GM12878 (cell line): Measurements from ENCODE around the gene CACNA1G. TPM values are rescaled to one million over a fixed set of nuclear protein-coding genes. Genes with fewer than 3 reads are reported as not detected.
A peak's percentile ranks its signal among the peaks of the same experiment; 100 is the strongest.

Source experiments
- CBFB ChIP-seq: IDR thresholded peaks from 2 replicates; pipeline ENCODE4 v1.6.1; 2016; ENCODE audit warnings: antibody characterized with exemption, low read depth
- CEBPZ ChIP-seq: fragments of 150-350 bp; IDR thresholded peaks from 2 replicates; pipeline ENCODE4 v1.6.1; 2016; ENCODE audit warnings: low read depth, low read length
- CHD2 ChIP-seq: IDR thresholded peaks from 2 replicates; pipeline ENCODE4 v1.6.1; 2011; ENCODE audit warnings: low read depth, low read length, improper control_type of control experiment, borderline replicate concordance
- CHD4 ChIP-seq: fragments of 200-600 bp; sonication (generic); IDR thresholded peaks from 2 replicates; pipeline ENCODE4 v1.6.1; 2016; ENCODE audit warnings: mild to moderate bottlenecking
- ELK1 ChIP-seq: IDR thresholded peaks from 2 replicates; pipeline ENCODE4 v1.6.1; 2012; ENCODE audit warnings: low read depth, low read length, improper control_type of control experiment
- EP300 ChIP-seq, 2 experiments: fragments of 150-350 bp in 1 of 2; IDR thresholded peaks; 2 replicates each; pipeline ENCODE4 v1.6.1; 2011 to 2012; ENCODE audit warnings: low read depth in 2 of 2, low read length in 2 of 2, borderline replicate concordance in 1 of 2, improper control_type of control experiment in 1 of 2, inconsistent platforms in 1 of 2; ENCODE audit not compliant: control insufficient read depth in 1 of 2
- GATAD2B ChIP-seq: fragments of 450-650 bp; conservative IDR thresholded peaks from 2 replicates; pipeline ENCODE4 v1.6.1; 2017; ENCODE audit warnings: low read depth, mild to moderate bottlenecking, moderate library complexity
- HDAC2 ChIP-seq: fragments of 200-600 bp; sonication (generic); IDR thresholded peaks from 2 replicates; pipeline ENCODE4 v1.6.1; 2017
- HSF1 ChIP-seq: fragments of 150-350 bp; IDR thresholded peaks from 2 replicates; pipeline ENCODE4 v1.6.1; 2014; ENCODE audit warnings: mild to moderate bottlenecking, low read depth, low read length
- IKZF1 ChIP-seq: fragments of 450-650 bp; conservative IDR thresholded peaks from 2 replicates; pipeline ENCODE4 v1.6.1; 2017; ENCODE audit warnings: antibody characterized with exemption, mild to moderate bottlenecking
- IKZF2 ChIP-seq, 2 experiments: fragments of 450-650 bp; IDR thresholded peaks; 2 replicates each; pipeline ENCODE4 v1.6.1; 2017; ENCODE audit warnings: mild to moderate bottlenecking in 2 of 2, moderate library complexity in 2 of 2
- JUND ChIP-seq: IDR thresholded peaks from 2 replicates; pipeline ENCODE4 v1.6.1; 2012; ENCODE audit warnings: low read depth, mild to moderate bottlenecking, low read length, improper control_type of control experiment, moderate library complexity
- KAT2A ChIP-seq: conservative IDR thresholded peaks from 2 replicates; pipeline ENCODE4 v1.6.1; 2011; ENCODE audit warnings: low read depth, low read length; ENCODE audit not compliant: control insufficient read depth
- KDM1A ChIP-seq: fragments of 200-600 bp; sonication (generic); IDR thresholded peaks from 2 replicates; pipeline ENCODE4 v1.6.1; 2016; ENCODE audit warnings: borderline replicate concordance
- MAX ChIP-seq: IDR thresholded peaks from 2 replicates; pipeline ENCODE4 v1.6.1; 2012; ENCODE audit warnings: low read depth, low read length, improper control_type of control experiment
- MTA3 ChIP-seq: IDR thresholded peaks from 2 replicates; pipeline ENCODE4 v1.6.1; 2012; ENCODE audit warnings: low read length, inconsistent platforms, borderline replicate concordance
- POLR2AphosphoS2 ChIP-seq: IDR thresholded peaks from 2 replicates; pipeline ENCODE4 v1.6.1; 2011; ENCODE audit warnings: low read depth, mild to moderate bottlenecking, low read length, improper control_type of control experiment, moderate library complexity
- RAD21 ChIP-seq: IDR thresholded peaks from 2 replicates; pipeline ENCODE4 v1.6.1; 2011; ENCODE audit warnings: mild to moderate bottlenecking, low read depth, low read length, moderate library complexity; ENCODE audit not compliant: insufficient read depth
- RAD51 ChIP-seq: fragments of 450-650 bp; IDR thresholded peaks from 2 replicates; pipeline ENCODE4 v1.6.1; 2016; ENCODE audit warnings: moderate library complexity, mild to moderate bottlenecking, inconsistent platforms
- RCOR1 ChIP-seq: conservative IDR thresholded peaks from 2 replicates; pipeline ENCODE4 v1.6.1; 2012; ENCODE audit warnings: low read depth, low read length, improper control_type of control experiment
- RELB ChIP-seq: fragments of 450-650 bp; IDR thresholded peaks from 2 replicates; pipeline ENCODE4 v1.6.1; 2017; ENCODE audit warnings: low read depth, mild to moderate bottlenecking, moderate library complexity
- SMAD5 ChIP-seq: IDR thresholded peaks from 2 replicates; pipeline ENCODE4 v1.6.1; 2016; ENCODE audit warnings: antibody characterized with exemption, low read depth
- TBL1XR1 ChIP-seq: IDR thresholded peaks from 2 replicates; pipeline ENCODE4 v1.6.1; 2012; ENCODE audit warnings: low read depth, low read length, improper control_type of control experiment
- ZSCAN29 ChIP-seq: fragments of 450-650 bp; IDR thresholded peaks from 2 replicates; pipeline ENCODE4 v1.6.1; 2017; ENCODE audit warnings: mild to moderate bottlenecking, moderate library complexity
- polyA plus RNA-seq, 11 experiments: library from polyadenylated mRNA; depleted of rRNA in 4 of 11; unstranded in 6 of 11; stranded (reverse) in 5 of 11; fragments of >200 nt; fragmentation: Nextera tagmentation in 4 of 11; fragmentation: Illumina TruSeq in 1 of 11; extraction: Ambion mirVana in 4 of 11; extraction: Trizol in 1 of 11; gene quantifications; 1 replicate in 1 of 11; 2 replicates in 10 of 11; pipeline versions ENCODE4 v1.2.1 to v1.2.3, GENCODE V29; 2011 to 2016; ENCODE audit warnings: inconsistent platforms in 2 of 11, missing spikeins in 2 of 11, low read depth in 1 of 11
- total RNA-seq, 4 experiments: library from RNA; depleted of rRNA in 3 of 4; stranded (reverse); fragments of >200 nt in 3 of 4; fragmentation: Illumina TruSeq in 1 of 4; extraction: Trizol in 1 of 4; gene quantifications; 2 replicates each; pipeline versions ENCODE4 v1.2.1 to v1.2.3, GENCODE V29; 2013 to 2021

Gene CACNA1G
- total and polyA plus RNA-seq, 10 of the 15 experiments (the other 5 are each of a cell fraction or from before 2014, with no cell fraction given) = 0.03 to 0.15 TPM; not detected in 8

GRCh38 chr17:50547035-50547735, 13.3 kb upstream of the CACNA1G start, which contains the start of gene SPATA20 (continued):
- TF ChIP-seq ELK1 (no peak), RCOR1 (no peak), KDM1A (no peak), JUND (no peak), CHD2 (no peak), CEBPZ (no peak), RELB (no peak), EP300 (IDR thresholded peaks at IDR 0.05; ENCODE audit: borderline replicate concordance in 1 of 2, control insufficient read depth in 1 of 2, low read depth in 2 of 2, low read length in 2 of 2) (no peak), TBL1XR1 (no peak), HSF1 (no peak), CHD4 (no peak), IKZF2 (IDR thresholded peaks at IDR 0.05) (no peak), RAD51 (no peak), POLR2AphosphoS2 (0 out of 2 replicates have a peak, but pooled peaks have one; percentile 47), SMAD5 (no peak), ZSCAN29 (peak; percentile 66; the same call in 1 of the 2 replicates), KAT2A (no peak), MAX (no peak), GATAD2B (peak; percentile 91), MTA3 (no peak), CBFB (no peak), HDAC2 (no peak), RAD21 (peak; percentile 93), IKZF1 (peak; percentile 81)
